NCI-H2029 (cell line): ENCODE results near the gene JAZF1.
"Not testable (repeated sequence)": the region's sequence is repeated elsewhere in the genome, so short reads cannot be mapped to it uniquely, and the experiment has no call there.

ENCODE experiments used
- DNase-seq: peaks from one replicate; lab custom pipeline; 2025; lab: John Stamatoyannopoulos, UW

Gene JAZF1

GRCh38 chr7:27910326-27910725 lies 270.3 kb downstream of the JAZF1 start:
- DNase-seq, result no peak

GRCh38 chr7:27908534-27909165 lies 271.9 kb downstream of the JAZF1 start:
- DNase-seq, result no peak

GRCh38 chr7:27906385-27907091 lies 274.1 kb downstream of the JAZF1 start:
- no peak for DNase-seq

GRCh38 chr7:27905951-27906350 lies 274.6 kb downstream of the JAZF1 start:
- no peak for DNase-seq

- DNase-seq, result no peak
Measured at GRCh38 chr7:27901028-27901760, 279.4 kb downstream of the JAZF1 start.

GRCh38 chr7:27900006-27900405 lies 280.6 kb downstream of the JAZF1 start:
- DNase-seq, result no peak

GRCh38 chr7:27899601-27900000 lies 281.0 kb downstream of the JAZF1 start:
- no peak for DNase-seq

GRCh38 chr7:27897441-27897847 lies 283.2 kb downstream of the JAZF1 start:
- no peak for DNase-seq

- no peak for DNase-seq
Measured at GRCh38 chr7:27897001-27897400, 283.6 kb downstream of the JAZF1 start.

GRCh38 chr7:27895551-27895950 lies 285.0 kb downstream of the JAZF1 start:
- no peak for DNase-seq

- no peak for DNase-seq
Measured at GRCh38 chr7:27890205-27890849, 290.3 kb downstream of the JAZF1 start.

- no peak for DNase-seq
Measured at GRCh38 chr7:27889800-27890199, 290.8 kb downstream of the JAZF1 start.

- no peak for DNase-seq
Measured at GRCh38 chr7:27888736-27889135, 291.9 kb downstream of the JAZF1 start.

- DNase-seq, result not testable (repeated sequence)
Measured at GRCh38 chr7:27886710-27887109, 293.9 kb downstream of the JAZF1 start.

- no peak for DNase-seq
Measured at GRCh38 chr7:27885652-27886051, 294.9 kb downstream of the JAZF1 start.

- no peak for DNase-seq
Measured at GRCh38 chr7:27883696-27884095, 296.9 kb downstream of the JAZF1 start.

- no peak for DNase-seq
Measured at GRCh38 chr7:27876756-27877155, 303.8 kb downstream of the JAZF1 start.

- no peak for DNase-seq
Measured at GRCh38 chr7:27875832-27876231, 304.8 kb downstream of the JAZF1 start.

GRCh38 chr7:27875061-27875460 lies 305.5 kb downstream of the JAZF1 start:
- no peak for DNase-seq

- no peak for DNase-seq
Measured at GRCh38 chr7:27873981-27874957, 306.3 kb downstream of the JAZF1 start.
